Left kidney (tissue), 2 donors: ENCODE measurements around the gene TMEM253. TPM values are rescaled to one million over a fixed set of nuclear protein-coding genes. Genes with fewer than 3 reads are reported as not detected.
A peak's percentile ranks its signal among the peaks of the same experiment; 100 is the strongest.

ENCODE experiments used
- DNase-seq: peaks from one replicate; pipeline ENCODE4 v3.0.0-alpha.2; 2013
- polyA plus RNA-seq: library from polyadenylated mRNA; unstranded; fragments of 120-200 nt; gene quantifications from one replicate; pipeline ENCODE4 v1.2.1, GENCODE V29; 2013; ENCODE audit not compliant: insufficient read length

The TMEM253 gene
- polyA plus RNA-seq, 1 donor = 1.3 TPM

- DNase-seq = peak; percentile 75
These were observed 3.7 kb downstream of the TMEM253 start for GRCh38 chr14:21104448-21105060.

GRCh38 chr14:21105095-21105494 lies 4.2 kb downstream of the TMEM253 start:
- no peak for DNase-seq

GRCh38 chr14:21106176-21106497 lies 5.3 kb downstream of the TMEM253 start:
- no peak for DNase-seq

GRCh38 chr14:21106498-21107282 lies 5.8 kb downstream of the TMEM253 start:
- DNase-seq = peak; percentile 86

- no peak for DNase-seq
These were observed 6.5 kb downstream of the TMEM253 start for GRCh38 chr14:21107283-21107800.

- no peak for DNase-seq
These were observed 7.9 kb downstream of the TMEM253 start for GRCh38 chr14:21108791-21109190.

- DNase-seq = peak; percentile 74
These were observed 8.7 kb downstream of the TMEM253 start for GRCh38 chr14:21109377-21110138.

GRCh38 chr14:21112255-21112654 lies 11.4 kb downstream of the TMEM253 start:
- no peak for DNase-seq

GRCh38 chr14:21113369-21113768 lies 12.5 kb downstream of the TMEM253 start:
- DNase-seq = no peak

- DNase-seq = no peak
These were observed 18.1 kb downstream of the TMEM253 start for GRCh38 chr14:21118933-21119332.

- no peak for DNase-seq
These were observed 19.8 kb downstream of the TMEM253 start for GRCh38 chr14:21120686-21121085.

GRCh38 chr14:21121122-21121521 lies 20.3 kb downstream of the TMEM253 start:
- no peak for DNase-seq

- DNase-seq = no peak
These were observed 22.6 kb downstream of the TMEM253 start for GRCh38 chr14:21123429-21123828.

- no peak for DNase-seq
These were observed 33.0 kb downstream of the TMEM253 start for GRCh38 chr14:21133901-21134300.

GRCh38 chr14:21136024-21136423 lies 35.2 kb downstream of the TMEM253 start:
- DNase-seq = peak; percentile 1

- no peak for DNase-seq
These were observed 41.5 kb downstream of the TMEM253 start for GRCh38 chr14:21142357-21142756.

GRCh38 chr14:21145437-21145836 lies 44.6 kb downstream of the TMEM253 start:
- DNase-seq = no peak

GRCh38 chr14:21149641-21150367 lies 48.9 kb downstream of the TMEM253 start:
- no peak for DNase-seq
